ENCODE measurements around the gene NCAM1. TPM values are rescaled to one million over a fixed set of nuclear protein-coding genes. Genes with fewer than 3 reads are reported as not detected.

NCAM1 gene
- total and polyA plus RNA-seq, 9 donors, result 87.0 to 220 (median 114) TPM

GRCh38 chr11:113176599-113177360 lies 215.6 kb downstream of the NCAM1 start:
- DNase-seq, result peak; percentile 71
- Histone ChIP-seq H3K4me3 (ENCODE audit: low read length) (no peak overlapping the region), H3K4me1 (ENCODE audit: control insufficient read depth, insufficient read depth, low read length) (peaks cover 25% of the 10 kb centered on the region), H3K9me3 (replicated peaks; ENCODE audit: control insufficient read depth, low read depth, low read length) (no peaks in the 10 kb centered on the region), H3K27ac (ENCODE audit: low read length) (no peak overlapping the region), H3K27me3 (ENCODE audit: control insufficient read depth, insufficient read depth, low read length) (no peaks in the 10 kb centered on the region), H3K36me3 (ENCODE audit: control insufficient read depth, insufficient read depth, low read length) (no peaks in the 10 kb centered on the region)

GRCh38 chr11:113177671-113178070 lies 216.5 kb downstream of the NCAM1 start:
- DNase-seq, result peak; percentile 49
- Histone ChIP-seq H3K4me1 (ENCODE audit: control insufficient read depth, insufficient read depth, low read length) (peaks cover 31% of the 10 kb centered on the region), H3K4me3 (ENCODE audit: low read length) (no peak overlapping the region), H3K36me3 (ENCODE audit: control insufficient read depth, insufficient read depth, low read length) (no peaks in the 10 kb centered on the region), H3K27me3 (ENCODE audit: control insufficient read depth, insufficient read depth, low read length) (no peaks in the 10 kb centered on the region), H3K9me3 (replicated peaks; ENCODE audit: control insufficient read depth, low read depth, low read length) (no peaks in the 10 kb centered on the region), H3K27ac (ENCODE audit: low read length) (no peak overlapping the region)
- 57% methylated on average over 2 of the region's 5 CpGs for WGBS (ENCODE audit: insufficient coverage)

- 84% methylated on average over 9 of the region's 10 CpGs for WGBS (ENCODE audit: insufficient coverage)
- Histone ChIP-seq H3K9me3 (replicated peaks; ENCODE audit: control insufficient read depth, low read depth, low read length) (no peaks in the 10 kb centered on the region), H3K4me1 (ENCODE audit: control insufficient read depth, insufficient read depth, low read length) (peaks cover 27% of the 10 kb centered on the region), H3K4me3 (ENCODE audit: low read length) (no peak overlapping the region), H3K36me3 (ENCODE audit: control insufficient read depth, insufficient read depth, low read length) (no peaks in the 10 kb centered on the region), H3K27ac (ENCODE audit: low read length) (no peak overlapping the region), H3K27me3 (ENCODE audit: control insufficient read depth, insufficient read depth, low read length) (no peaks in the 10 kb centered on the region)
- no peak for DNase-seq
Observed at GRCh38 chr11:113178381-113179070, 217.3 kb downstream of the NCAM1 start.

GRCh38 chr11:113179181-113179704 lies 218.0 kb downstream of the NCAM1 start:
- DNase-seq, result no peak
- no peaks in the 10 kb centered on the region for H3K36me3 ChIP-seq (ENCODE audit: control insufficient read depth, insufficient read depth, low read length)
- no CpG with 5 or more reads among the region's 2 CpGs for WGBS (ENCODE audit: insufficient coverage)
- no peaks in the 10 kb centered on the region for H3K9me3 ChIP-seq (replicated peaks; ENCODE audit: control insufficient read depth, low read depth, low read length)
- no peak overlapping the region for H3K4me3 ChIP-seq (ENCODE audit: low read length)
- no peaks in the 10 kb centered on the region for H3K27me3 ChIP-seq (ENCODE audit: control insufficient read depth, insufficient read depth, low read length)
- H3K4me1 ChIP-seq (ENCODE audit: control insufficient read depth, insufficient read depth, low read length), result peaks cover 27% of the 10 kb centered on the region
- no peak overlapping the region for H3K27ac ChIP-seq (ENCODE audit: low read length)

GRCh38 chr11:113181094-113181493 lies 219.9 kb downstream of the NCAM1 start:
- Histone ChIP-seq H3K27ac (ENCODE audit: low read length) (no peak overlapping the region), H3K9me3 (replicated peaks; ENCODE audit: control insufficient read depth, low read depth, low read length) (no peaks in the 10 kb centered on the region), H3K36me3 (ENCODE audit: control insufficient read depth, insufficient read depth, low read length) (no peaks in the 10 kb centered on the region), H3K4me3 (ENCODE audit: low read length) (no peak overlapping the region), H3K27me3 (ENCODE audit: control insufficient read depth, insufficient read depth, low read length) (no peaks in the 10 kb centered on the region), H3K4me1 (ENCODE audit: control insufficient read depth, insufficient read depth, low read length) (peaks cover 26% of the 10 kb centered on the region)
- 96% methylated on average over 3 of the region's 5 CpGs for WGBS (ENCODE audit: insufficient coverage)
- DNase-seq, result no peak

GRCh38 chr11:113182288-113182687 lies 221.1 kb downstream of the NCAM1 start:
- Histone ChIP-seq H3K4me3 (ENCODE audit: low read length) (no peak overlapping the region), H3K9me3 (replicated peaks; ENCODE audit: control insufficient read depth, low read depth, low read length) (no peaks in the 10 kb centered on the region), H3K4me1 (ENCODE audit: control insufficient read depth, insufficient read depth, low read length) (peaks cover 18% of the 10 kb centered on the region), H3K36me3 (ENCODE audit: control insufficient read depth, insufficient read depth, low read length) (no peaks in the 10 kb centered on the region), H3K27ac (ENCODE audit: low read length) (no peak overlapping the region), H3K27me3 (ENCODE audit: control insufficient read depth, insufficient read depth, low read length) (no peaks in the 10 kb centered on the region)
- DNase-seq, result no peak
- 100% methylated on average over 1 of the region's 6 CpGs for WGBS (ENCODE audit: insufficient coverage)

GRCh38 chr11:113184498-113184897 lies 223.3 kb downstream of the NCAM1 start:
- Histone ChIP-seq H3K9me3 (replicated peaks; ENCODE audit: control insufficient read depth, low read depth, low read length) (no peaks in the 10 kb centered on the region), H3K36me3 (ENCODE audit: control insufficient read depth, insufficient read depth, low read length) (no peaks in the 10 kb centered on the region), H3K4me1 (ENCODE audit: control insufficient read depth, insufficient read depth, low read length) (peaks cover 19% of the 10 kb centered on the region), H3K27ac (ENCODE audit: low read length) (no peak overlapping the region), H3K4me3 (ENCODE audit: low read length) (no peak overlapping the region), H3K27me3 (ENCODE audit: control insufficient read depth, insufficient read depth, low read length) (no peaks in the 10 kb centered on the region)
- WGBS (ENCODE audit: insufficient coverage), result 100% methylated on average over 1 of the region's 5 CpGs
- DNase-seq, result no peak

- no peaks in the 10 kb centered on the region for H3K9me3 ChIP-seq (replicated peaks; ENCODE audit: control insufficient read depth, low read depth, low read length)
- H3K27me3 ChIP-seq (ENCODE audit: control insufficient read depth, insufficient read depth, low read length), result no peaks in the 10 kb centered on the region
- no peak overlapping the region for H3K27ac ChIP-seq (ENCODE audit: low read length)
- H3K4me1 ChIP-seq (ENCODE audit: control insufficient read depth, insufficient read depth, low read length), result peaks cover 23% of the 10 kb centered on the region
- DNase-seq, result no peak
- no peak overlapping the region for H3K4me3 ChIP-seq (ENCODE audit: low read length)
- H3K36me3 ChIP-seq (ENCODE audit: control insufficient read depth, insufficient read depth, low read length), result no peaks in the 10 kb centered on the region
Observed at GRCh38 chr11:113188371-113188834, 227.2 kb downstream of the NCAM1 start.

- no peaks in the 10 kb centered on the region for H3K9me3 ChIP-seq (replicated peaks; ENCODE audit: control insufficient read depth, low read depth, low read length)
- no peaks in the 10 kb centered on the region for H3K36me3 ChIP-seq (ENCODE audit: control insufficient read depth, insufficient read depth, low read length)
- H3K27ac ChIP-seq (ENCODE audit: low read length), result no peak overlapping the region
- DNase-seq, result peak; percentile 71
- H3K4me3 ChIP-seq (ENCODE audit: low read length), result no peak overlapping the region
- H3K4me1 ChIP-seq (ENCODE audit: control insufficient read depth, insufficient read depth, low read length), result peaks cover 31% of the 10 kb centered on the region
- H3K27me3 ChIP-seq (ENCODE audit: control insufficient read depth, insufficient read depth, low read length), result no peaks in the 10 kb centered on the region
- 55% methylated on average over 2 of the region's 8 CpGs for WGBS (ENCODE audit: insufficient coverage)
Observed at GRCh38 chr11:113189909-113190667, 228.9 kb downstream of the NCAM1 start.
